Measurements from ENCODE around the gene CCDC34. TPM values are rescaled to one million over a fixed set of nuclear protein-coding genes. Genes with fewer than 3 reads are reported as not detected.

The CCDC34 gene
- total and polyA plus RNA-seq, 2 of the 4 experiments (the other 2 are of a cell fraction) = 2.5 to 4.5 TPM

DNA sequence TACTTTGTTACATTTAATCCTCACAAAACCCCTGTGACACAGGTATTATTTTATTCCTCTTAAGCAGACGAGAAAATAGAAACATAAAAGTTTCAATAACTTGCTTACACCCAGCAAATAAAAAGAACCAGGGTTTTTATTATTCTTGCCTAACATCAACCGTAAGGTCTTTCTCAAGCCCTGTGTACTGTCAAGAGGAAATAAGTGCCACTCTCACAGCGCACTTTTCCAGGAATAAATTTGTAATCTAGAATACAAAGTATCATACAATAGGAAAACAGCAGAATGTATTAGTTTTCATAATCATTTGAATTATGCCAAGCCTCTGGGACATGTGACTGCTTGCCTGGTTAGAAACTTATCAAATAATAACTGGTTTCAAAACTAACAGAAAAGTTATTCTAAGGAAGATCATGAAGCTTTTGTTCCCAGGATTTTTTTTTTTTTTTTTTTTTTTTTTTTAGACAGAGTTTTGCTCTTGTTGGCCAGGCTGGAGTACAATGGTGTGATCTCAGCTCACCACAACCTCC lies 7.4 kb downstream of the CCDC34 start:
- Histone ChIP-seq H3K4ac (ENCODE audit: low read depth, low read length) (no peak overlapping the region), H2BK15ac (ENCODE audit: low read depth, low read length) (no peak overlapping the region), H3K18ac (ENCODE audit: low read depth, low read length) (no peak overlapping the region), H2AK5ac (ENCODE audit: low read depth, low read length) (no peak overlapping the region), H3K9me1 (ENCODE audit: insufficient read depth, low read length) (peaks cover 3% of the 10 kb centered on the region; the same call in 1 of the 2 replicates), H4K91ac (ENCODE audit: insufficient read depth, low read depth, low read length) (no peak overlapping the region), H3K36me3 (ENCODE audit: control insufficient read depth, insufficient read depth, low read length) (no peaks in the 10 kb centered on the region), H4K8ac (ENCODE audit: low read depth in 2 of 2, low read length in 2 of 2) (no peak overlapping the region), H3K9ac (ENCODE audit: low read depth, low read length) (no peak overlapping the region), H4K20me1 (ENCODE audit: insufficient read depth, low read length) (no peaks in the 10 kb centered on the region), H2AK9ac (replicated peaks; ENCODE audit: low read depth, low read length, poor library complexity) (no peak overlapping the region), H3K4me1 (ENCODE audit: control insufficient read depth, insufficient read depth, low read length) (peaks cover 3% of the 10 kb centered on the region; the same call in 1 of the 2 replicates), H4K5ac (ENCODE audit: low read depth, low read length) (no peak overlapping the region), H2BK5ac (ENCODE audit: low read depth, low read length, poor library complexity, severe bottlenecking) (no peak overlapping the region), H3K9me3 (ENCODE audit: control insufficient read depth, insufficient read depth, low read length) (no peaks in the 10 kb centered on the region), H2BK20ac (ENCODE audit: low read depth, low read length) (no peak overlapping the region), H3K27me3 (ENCODE audit: control insufficient read depth, insufficient read depth, low read length) (no peaks in the 10 kb centered on the region), H3K4me3 (ENCODE audit: insufficient read depth, low read depth, low read length) (no peak overlapping the region), H2BK120ac (ENCODE audit: low read depth, low read length) (no peak overlapping the region), H3K14ac (replicated peaks; ENCODE audit: low read depth, low read length) (no peak overlapping the region), H2AFZ (replicated peaks; ENCODE audit: low read length, poor library complexity) (no peak overlapping the region), H3K79me1 (ENCODE audit: low read depth in 1 of 2, low read length in 2 of 2) (no peaks in the 10 kb centered on the region; a peak in 2 of 4 replicates), H3K27ac (ENCODE audit: insufficient read depth, low read length) (no peak overlapping the region), H3K4me2 (ENCODE audit: low read depth, low read length) (no peak overlapping the region), H3K56ac (ENCODE audit: extremely low read depth, insufficient read depth, low read length) (no peak overlapping the region), H3K23ac (ENCODE audit: low read depth, low read length) (no peak overlapping the region)
- CTCF ChIA-PET = no interaction called here
- DNase-seq (no peak), ATAC-seq (ENCODE audit: low read depth) (no peak)
- POLR2A ChIA-PET (ENCODE audit: unreplicated experiment) = no interaction called here
- in situ Hi-C loops (cut with MboI; ENCODE audit: low sequenced_read_pairs) = no loop called here
- TF ChIP-seq SMC3 (IDR thresholded peaks at IDR 0.05; ENCODE audit: low read depth, low read length) (no peak), POLR2A (IDR thresholded peaks at IDR 0.05; ENCODE audit: low read depth, low read length) (no peak), RCOR1 (IDR thresholded peaks at IDR 0.05; ENCODE audit: insufficient replicate concordance, low read length) (no peak), NFE2L2 (IDR thresholded peaks at IDR 0.05; ENCODE audit: low read depth, low read length) (no peak), MAFK (IDR thresholded peaks at IDR 0.05; ENCODE audit: low read depth, low read length) (no peak), RFX5 (IDR thresholded peaks at IDR 0.05; ENCODE audit: low read depth, low read length) (no peak), BHLHE40 (IDR thresholded peaks at IDR 0.05; ENCODE audit: low read depth, low read length) (no peak), FOS (IDR thresholded peaks at IDR 0.05; ENCODE audit: low read depth, low read length) (no peak), RAD21 (IDR thresholded peaks at IDR 0.05; ENCODE audit: low read length) (no peak), CEBPB (IDR thresholded peaks at IDR 0.05; ENCODE audit: low read depth, low read length) (no peak)
- TF ChIP-seq, protein P1, sequence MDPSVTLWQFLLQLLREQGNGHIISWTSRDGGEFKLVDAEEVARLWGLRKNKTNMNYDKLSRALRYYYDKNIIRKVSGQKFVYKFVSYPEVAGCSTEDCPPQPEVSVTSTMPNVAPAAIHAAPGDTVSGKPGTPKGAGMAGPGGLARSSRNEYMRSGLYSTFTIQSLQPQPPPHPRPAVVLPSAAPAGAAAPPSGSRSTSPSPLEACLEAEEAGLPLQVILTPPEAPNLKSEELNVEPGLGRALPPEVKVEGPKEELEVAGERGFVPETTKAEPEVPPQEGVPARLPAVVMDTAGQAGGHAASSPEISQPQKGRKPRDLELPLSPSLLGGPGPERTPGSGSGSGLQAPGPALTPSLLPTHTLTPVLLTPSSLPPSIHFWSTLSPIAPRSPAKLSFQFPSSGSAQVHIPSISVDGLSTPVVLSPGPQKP (IDR thresholded peaks at IDR 0.05; ENCODE audit: borderline replicate concordance, low read depth, low read length) = no peak
- TF ChIP-seq, protein P2, sequence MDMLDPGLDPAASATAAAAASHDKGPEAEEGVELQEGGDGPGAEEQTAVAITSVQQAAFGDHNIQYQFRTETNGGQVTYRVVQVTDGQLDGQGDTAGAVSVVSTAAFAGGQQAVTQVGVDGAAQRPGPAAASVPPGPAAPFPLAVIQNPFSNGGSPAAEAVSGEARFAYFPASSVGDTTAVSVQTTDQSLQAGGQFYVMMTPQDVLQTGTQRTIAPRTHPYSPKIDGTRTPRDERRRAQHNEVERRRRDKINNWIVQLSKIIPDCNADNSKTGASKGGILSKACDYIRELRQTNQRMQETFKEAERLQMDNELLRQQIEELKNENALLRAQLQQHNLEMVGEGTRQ (IDR thresholded peaks at IDR 0.05; ENCODE audit: low read depth, low read length) = no peak
- WGBS, 2 experiments (ENCODE audit: extremely low coverage in 2 of 2, insufficient read length in 1 of 2) = no CpG with 5 or more reads among the region's 3 CpGs
- BruUV-seq (replicated peaks) = no TSS peak
- intact Hi-C loops (cut with micrococcal nuclease) = no loop called here
- dilution Hi-C loops (cut with HindIII; ENCODE audit: low sequenced_read_pairs, unreplicated experiment) = no loop called here

Data from IMR-90 (cell line).